ENCODE data around the gene PITPNM3. TPM values are rescaled to one million over a fixed set of nuclear protein-coding genes. Genes with fewer than 3 reads are reported as not detected.

The PITPNM3 gene
- total and polyA plus RNA-seq, 2 of the 8 experiments (the other 6 are each of a cell fraction or from before 2014, with no cell fraction given) = 1.7 to 3.1 TPM

DNA sequence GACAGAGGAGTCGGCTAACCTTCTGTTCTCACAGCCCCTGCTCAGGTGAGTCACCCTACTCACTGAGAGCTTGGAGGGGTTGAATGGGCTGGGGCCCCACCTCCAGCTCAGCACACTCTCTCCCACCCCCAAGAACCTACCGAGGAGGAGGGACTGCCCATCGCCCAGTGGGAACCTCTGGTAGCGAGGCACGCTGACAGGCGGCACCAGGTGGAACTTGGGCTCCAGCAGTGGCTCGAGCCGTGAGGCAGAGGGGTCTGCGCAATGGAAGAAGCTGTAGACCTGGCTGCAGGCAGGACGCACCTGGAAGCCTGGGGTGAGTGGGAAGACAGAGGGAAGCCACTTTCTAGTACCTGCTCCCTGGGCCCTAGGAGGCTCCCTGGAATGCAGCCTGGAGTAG is 83.8 kb downstream of the PITPNM3 start:
- H4K8ac ChIP-seq (ENCODE audit: extremely low read depth, insufficient read depth, low read length) = 0 out of 2 replicates have a peak overlapping the region, but pooled peaks have one; percentile 69
- WGBS, 2 experiments (ENCODE audit: extremely low coverage in 1 of 2, insufficient coverage in 1 of 2, insufficient read length in 1 of 2, insufficient replicate concordance in 2 of 2, low coverage in 1 of 2, low lambda C conversion rate in 2 of 2, missing lambda C conversion rate in 1 of 2) = 88% methylated on average over 10 of the region's 10 CpGs; no CpG with 5 or more reads in 1 of the 2 experiments
- no peak overlapping the region for H2AFZ ChIP-seq (ENCODE audit: low read length)
- peaks cover 0 to 13% (median 8%) of the 10 kb centered on the region in 4 experiments; a peak in 4 of 7 replicates for H3K4me1 ChIP-seq (replicated peaks in 1 of 4; ENCODE audit: control insufficient read depth in 3 of 4, insufficient read depth in 4 of 4, low read length in 3 of 4)
- no peak overlapping the region for H3K4me3 ChIP-seq (ENCODE audit: extremely low read depth in 1 of 4, insufficient read depth in 2 of 4, low read depth in 3 of 4, low read length in 4 of 4)
- DNase-seq (ENCODE audit: low read depth in 1 of 2, low spot score in 2 of 2) = no peak
- H3K36me3 ChIP-seq (ENCODE audit: control insufficient read depth in 2 of 4, insufficient read depth in 4 of 4, low read length in 3 of 4) = no peaks in the 10 kb centered on the region
- no peaks in the 10 kb centered on the region for H3K79me1 ChIP-seq (ENCODE audit: low read depth, low read length)
- H3K9me3 ChIP-seq (ENCODE audit: insufficient read depth in 2 of 2, low read depth in 1 of 2, low read length in 1 of 2) = no peaks in the 10 kb centered on the region
- H2BK120ac ChIP-seq (replicated peaks; ENCODE audit: low read depth, low read length) = no peak overlapping the region
- peak overlapping the region; percentile 69 for H4K91ac ChIP-seq (replicated peaks; ENCODE audit: insufficient read length, low read length)
- no peak overlapping the region for H4K5ac ChIP-seq (ENCODE audit: insufficient read length, low read depth, low read length)
- no peak overlapping the region for H2AK5ac ChIP-seq (ENCODE audit: low read depth, low read length)
- H3K23me2 ChIP-seq (ENCODE audit: low read depth, low read length) = no peaks in the 10 kb centered on the region
- peak overlapping the region; percentile 72; the same call in 1 of the 2 replicates for H2BK12ac ChIP-seq (ENCODE audit: low read depth, low read length)
- H3K9ac ChIP-seq (replicated peaks in 1 of 4; ENCODE audit: extremely low read depth in 1 of 4, low read depth in 3 of 4, low read length in 3 of 4) = no peak overlapping the region
- H3K56ac ChIP-seq (replicated peaks; ENCODE audit: insufficient read length, low read depth, low read length) = no peak overlapping the region
- no peak overlapping the region for H3K4me2 ChIP-seq (ENCODE audit: insufficient read depth in 1 of 2, low read depth in 2 of 2, low read length in 2 of 2)
- no peak overlapping the region for H3K14ac ChIP-seq (ENCODE audit: insufficient read length)
- ChIA-PET CTCF (ENCODE audit: partially characterized antibody) (interaction anchor here (0.5 to 6.4 kb wide), 43 partner anchors 11 to 1621 kb away, joined by 3 to 68 read pairs (median 4); no protein-coding TSS in a partner anchor), POLR2A (ENCODE audit: partially characterized antibody) (interaction anchor here (0.5 to 2.0 kb wide), 8 partner anchors 9 to 170 kb away, joined by 3 to 10 read pairs (median 3); no protein-coding TSS in a partner anchor)
- peak overlapping the region; percentile 48; the same call in 1 of the 2 replicates for H2BK5ac ChIP-seq (ENCODE audit: low read depth, low read length)
- FAIRE-seq = no peak
- H3K79me2 ChIP-seq (ENCODE audit: control insufficient read depth in 1 of 2, insufficient read depth in 2 of 2, low read length in 2 of 2) = no peaks in the 10 kb centered on the region
- H3K18ac ChIP-seq (ENCODE audit: extremely low read depth, low read length) = peak overlapping the region; percentile 60; the same call in 1 of the 2 replicates
- H3K27me3 ChIP-seq (replicated peaks in 1 of 4; ENCODE audit: control insufficient read depth in 3 of 4, extremely low read depth in 1 of 4, insufficient read depth in 3 of 4, low read length in 3 of 4) = no peaks in the 10 kb centered on the region
- no peak overlapping the region for H3K23ac ChIP-seq (ENCODE audit: insufficient read length)
- H2BK15ac ChIP-seq (ENCODE audit: low read length) = 0 out of 2 replicates have a peak overlapping the region, but pooled peaks have one; percentile 77
- H3K27ac ChIP-seq (ENCODE audit: low read depth, low read length) = no peak overlapping the region
- no peaks in the 10 kb centered on the region for H4K20me1 ChIP-seq (replicated peaks in 1 of 2; ENCODE audit: control insufficient read depth in 1 of 2, insufficient read depth in 2 of 2, low read length in 2 of 2)
- H3K4ac ChIP-seq (replicated peaks; ENCODE audit: insufficient read length, low read depth, low read length) = no peak overlapping the region
- peak overlapping the region; percentile 48; the same call in 1 of the 2 replicates for H2BK20ac ChIP-seq (ENCODE audit: low read length)
- no peak for TF ChIP-seq RAD21 (IDR thresholded peaks at IDR 0.05 in 1 of 2, conservative IDR thresholded peaks at IDR 0.05 in 1 of 2; ENCODE audit: low read depth in 2 of 2, low read length in 2 of 2)
- TF ChIP-seq SIRT6 (IDR thresholded peaks at IDR 0.05; ENCODE audit: low read length) = no peak
- TF ChIP-seq KDM1A (IDR thresholded peaks at IDR 0.05; ENCODE audit: borderline replicate concordance, low read length) = no peak
- no peak for TF ChIP-seq RXRA (IDR thresholded peaks at IDR 0.05; ENCODE audit: insufficient read depth, low read depth, low read length)
- TF ChIP-seq POLR2A (IDR thresholded peaks at IDR 0.05; ENCODE audit: control extremely low read depth in 1 of 2, low read depth in 2 of 2, low read length in 2 of 2) = no peak
- no peak for TF ChIP-seq EZH2 (IDR thresholded peaks at IDR 0.05; ENCODE audit: low read depth, low read length, severe bottlenecking)
- TF ChIP-seq TCF12 (IDR thresholded peaks at IDR 0.05; ENCODE audit: low read depth, low read length) = no peak
- TF ChIP-seq PHF8 (conservative IDR thresholded peaks at IDR 0.05; ENCODE audit: low read depth, low read length) = no peak
- no peak for TF ChIP-seq SP2 (IDR thresholded peaks at IDR 0.05; ENCODE audit: low read length)
- TF ChIP-seq POU5F1 (IDR thresholded peaks at IDR 0.05; ENCODE audit: low read depth, low read length) = no peak
- no peak for TF ChIP-seq EP300 (IDR thresholded peaks at IDR 0.05; ENCODE audit: borderline replicate concordance in 1 of 2, low read depth in 2 of 2, low read length in 2 of 2)
- no peak for TF ChIP-seq CBX5 (IDR thresholded peaks at IDR 0.05; ENCODE audit: low read depth, low read length)
- TF ChIP-seq SP4 (IDR thresholded peaks at IDR 0.05; ENCODE audit: low read length) = no peak
- TF ChIP-seq CEBPB (IDR thresholded peaks at IDR 0.05; ENCODE audit: low read depth, low read length) = no peak
- TF ChIP-seq POLR2AphosphoS5 (IDR thresholded peaks at IDR 0.05; ENCODE audit: low read depth, low read length) = no peak
